ENCODE data around the gene NCKIPSD. TPM values are rescaled to one million over a fixed set of nuclear protein-coding genes. Genes with fewer than 3 reads are reported as not detected.
A peak's percentile ranks its signal among the peaks of the same experiment; 100 is the strongest.

NCKIPSD gene
- polyA plus RNA-seq, 2 donors = 7.6 to 8.2 TPM

DNA sequence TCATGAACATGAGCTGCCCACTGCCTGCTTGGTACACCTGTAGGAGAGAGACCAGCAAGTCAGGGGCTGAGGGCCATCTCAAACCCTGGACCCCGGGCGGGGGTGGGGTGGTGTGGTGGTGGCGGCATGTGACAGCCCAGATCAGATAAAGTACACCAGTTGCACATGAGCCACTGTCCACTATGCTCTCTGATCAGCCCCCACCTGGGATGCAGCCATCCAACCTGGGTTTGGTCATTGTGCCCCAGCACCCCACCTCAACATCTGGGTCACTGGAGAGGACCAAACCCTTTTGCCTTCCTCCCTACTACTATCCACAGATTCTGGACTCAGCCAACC is 3.0 kb upstream of the NCKIPSD start:
- H3K4me1 ChIP-seq (ENCODE audit: control insufficient read depth in 2 of 2, insufficient read depth in 2 of 2, low read length in 1 of 2) = peaks cover 2 to 9% of the 10 kb centered on the region in 2 donors
- WGBS, 2 donors = 87% methylated on average over 3 of the region's 3 CpGs

DNA sequence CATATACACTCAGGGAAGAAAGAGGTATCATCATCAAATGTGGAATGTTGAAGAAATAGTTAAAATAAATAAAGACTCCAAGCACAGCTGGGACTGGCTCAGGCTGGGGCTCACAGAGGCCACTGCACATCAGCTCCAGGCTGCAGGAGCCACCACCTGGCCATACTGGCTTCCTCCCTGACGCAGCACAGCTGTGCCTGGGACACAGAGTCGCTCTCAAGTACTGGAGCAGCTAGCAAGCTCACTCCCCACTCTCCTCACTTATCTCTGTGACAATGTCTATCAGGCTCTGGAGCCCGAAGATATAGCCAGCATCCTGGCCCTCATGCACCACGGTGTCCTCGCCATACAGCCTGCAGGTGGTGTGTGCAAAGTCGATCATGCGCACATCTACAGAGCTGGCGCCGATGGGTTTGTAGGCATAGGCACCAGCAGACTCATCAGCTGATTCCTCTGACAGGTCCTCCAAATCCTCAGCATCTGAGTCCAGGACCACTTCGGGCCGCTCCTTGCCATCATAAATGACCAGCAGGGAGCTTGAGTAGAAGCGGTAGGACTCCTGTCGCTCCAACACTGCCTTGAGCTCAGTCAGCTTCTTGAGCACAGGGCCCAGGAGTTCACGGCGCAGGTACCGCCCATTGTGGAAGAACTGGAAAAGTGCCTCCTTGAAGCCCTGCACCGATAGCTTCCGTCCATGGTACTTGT is 2.5 kb upstream of the NCKIPSD start:
- Histone ChIP-seq H3K27ac (ENCODE audit: low read depth in 2 of 2, low read length in 1 of 2) (no peak overlapping the region), H3K4me1 (ENCODE audit: control insufficient read depth in 2 of 2, insufficient read depth in 2 of 2, low read length in 1 of 2) (peaks cover 2 to 9% of the 10 kb centered on the region in 2 donors), H3K27me3 (ENCODE audit: control insufficient read depth in 1 of 2, insufficient read depth in 2 of 2, low read length in 2 of 2) (no peaks in the 10 kb centered on the region), H3K9me3 (ENCODE audit: control insufficient read depth in 2 of 2, insufficient read depth in 1 of 2, low read depth in 1 of 2, low read length in 1 of 2) (no peaks in the 10 kb centered on the region), H3K36me3 (ENCODE audit: control insufficient read depth in 2 of 2, insufficient read depth in 2 of 2, low read length in 1 of 2) (peaks cover 12 to 38% of the 10 kb centered on the region in 2 donors), H3K4me3 (ENCODE audit: low read depth in 1 of 2, low read length in 2 of 2) (no peak overlapping the region)
- 80 to 81% methylated on average over 18 of the region's 18 CpGs for WGBS, 2 donors

More for the DNA sequence above, 3.0 kb upstream of the NCKIPSD start:
- peaks cover 12 to 42% of the 10 kb centered on the region in 2 donors for H3K36me3 ChIP-seq (ENCODE audit: control insufficient read depth in 2 of 2, insufficient read depth in 2 of 2, low read length in 1 of 2)
- no peaks in the 10 kb centered on the region for H3K27me3 ChIP-seq (ENCODE audit: control insufficient read depth in 1 of 2, insufficient read depth in 2 of 2, low read length in 2 of 2)
- H3K9me3 ChIP-seq (ENCODE audit: control insufficient read depth in 2 of 2, insufficient read depth in 1 of 2, low read depth in 1 of 2, low read length in 1 of 2) = no peaks in the 10 kb centered on the region
- H3K4me3 ChIP-seq (ENCODE audit: low read depth in 1 of 2, low read length in 2 of 2) = no peak overlapping the region
- no peak overlapping the region for H3K27ac ChIP-seq (ENCODE audit: low read depth in 2 of 2, low read length in 1 of 2)

DNA sequence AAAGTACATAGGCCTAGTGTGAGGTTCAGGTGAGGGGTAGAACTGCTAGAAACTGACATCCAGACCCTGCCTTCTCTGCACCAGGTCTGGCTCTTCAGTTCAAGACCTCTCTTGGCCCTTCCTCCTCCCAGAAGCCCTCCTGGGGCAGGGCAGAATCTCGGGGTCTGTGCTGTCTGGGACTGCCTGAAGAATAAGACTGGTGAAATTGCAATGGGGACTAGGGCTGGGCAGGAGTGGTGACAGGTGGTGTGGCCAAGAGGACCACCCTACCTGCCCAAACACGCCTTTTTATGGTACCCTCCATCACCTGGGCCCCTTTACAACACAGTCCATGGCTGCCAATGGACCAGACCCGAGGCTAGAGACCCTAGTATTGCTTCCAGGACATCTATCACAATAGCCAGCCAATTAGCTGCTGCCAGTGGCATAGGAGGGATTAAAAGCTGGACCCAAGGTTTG is 1.5 kb upstream of the NCKIPSD start:
- H3K4me1 ChIP-seq (ENCODE audit: control insufficient read depth in 2 of 2, insufficient read depth in 2 of 2, low read length in 1 of 2) = peaks cover 2 to 9% of the 10 kb centered on the region in 2 donors
- WGBS, 2 donors = 43 to 51% methylated on average over 3 of the region's 3 CpGs
- H3K36me3 ChIP-seq (ENCODE audit: control insufficient read depth in 2 of 2, insufficient read depth in 2 of 2, low read length in 1 of 2) = peaks cover 8 to 34% of the 10 kb centered on the region in 2 donors
- H3K27ac ChIP-seq (ENCODE audit: low read depth in 2 of 2, low read length in 1 of 2) = no peak overlapping the region
- H3K9me3 ChIP-seq (ENCODE audit: control insufficient read depth in 2 of 2, insufficient read depth in 1 of 2, low read depth in 1 of 2, low read length in 1 of 2) = no peaks in the 10 kb centered on the region
- no peaks in the 10 kb centered on the region for H3K27me3 ChIP-seq (ENCODE audit: control insufficient read depth in 1 of 2, insufficient read depth in 2 of 2, low read length in 2 of 2)
- H3K4me3 ChIP-seq (ENCODE audit: low read depth in 1 of 2, low read length in 2 of 2) = no peak overlapping the region

DNA sequence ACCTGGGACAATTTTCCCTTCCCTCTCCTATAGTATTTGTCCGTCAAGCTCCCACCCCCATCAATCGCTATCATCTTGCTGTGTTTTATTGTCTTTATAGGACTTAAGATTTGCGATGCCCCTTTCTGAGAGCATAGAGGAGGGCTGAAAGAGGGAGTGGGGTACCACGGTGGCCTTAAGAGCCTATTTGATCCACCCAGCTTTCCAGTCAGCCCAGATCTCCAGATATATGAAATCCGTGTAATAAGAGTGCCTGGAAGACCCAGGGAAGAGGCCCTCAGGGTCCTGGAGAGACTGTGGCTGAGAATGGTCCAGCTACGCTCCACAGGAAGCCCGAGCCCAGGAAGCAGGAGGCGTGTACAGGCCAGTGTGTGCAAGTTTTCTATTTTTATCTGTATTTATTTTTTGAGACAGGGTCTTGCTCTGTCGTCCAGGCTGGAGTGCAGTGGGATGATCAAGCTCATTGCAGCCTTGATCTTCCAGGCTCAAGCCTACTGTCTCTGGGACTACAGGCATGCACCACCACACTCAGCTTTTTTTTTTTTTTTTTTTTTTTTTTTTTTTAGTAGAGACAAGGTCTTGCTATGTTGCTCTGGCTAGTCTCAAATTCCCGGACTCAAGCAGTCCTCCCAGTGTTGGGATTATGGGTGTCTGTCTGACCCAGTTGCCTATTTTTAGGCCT is 964 bp upstream of the NCKIPSD start:
- H3K4me3 ChIP-seq (ENCODE audit: low read depth in 1 of 2, low read length in 2 of 2) = no peak overlapping the region
- 42 to 59% methylated on average over 10 of the region's 10 CpGs for WGBS, 2 donors
- peaks cover 8 to 39% of the 10 kb centered on the region in 2 donors for H3K36me3 ChIP-seq (ENCODE audit: control insufficient read depth in 2 of 2, insufficient read depth in 2 of 2, low read length in 1 of 2)

DNA sequence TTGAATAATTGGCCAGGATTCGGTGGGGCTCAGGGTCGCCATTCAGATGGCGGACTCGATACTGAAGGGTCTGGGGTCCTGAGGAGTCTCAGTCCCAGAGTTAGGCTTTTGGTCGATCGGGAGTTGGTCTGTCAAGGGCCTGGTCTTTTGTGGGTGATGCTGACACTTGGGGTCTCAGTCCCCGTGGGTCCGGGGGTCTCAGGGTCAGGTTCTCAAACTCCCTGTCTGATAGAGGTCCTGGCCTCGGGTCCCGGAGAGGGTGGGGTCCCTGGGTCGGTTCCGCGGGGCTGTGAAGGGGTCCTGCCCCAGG is 467 bp downstream of the NCKIPSD start:
- Histone ChIP-seq H3K36me3 (ENCODE audit: control insufficient read depth in 2 of 2, insufficient read depth in 2 of 2, low read length in 1 of 2) (peaks cover 10 to 44% of the 10 kb centered on the region in 2 donors), H3K4me3 (ENCODE audit: low read depth in 1 of 2, low read length in 2 of 2) (peak overlapping the region; percentile 62 to 86), H3K9me3 (ENCODE audit: control insufficient read depth in 2 of 2, insufficient read depth in 1 of 2, low read depth in 1 of 2, low read length in 1 of 2) (no peaks in the 10 kb centered on the region), H3K27me3 (ENCODE audit: control insufficient read depth in 1 of 2, insufficient read depth in 2 of 2, low read length in 2 of 2) (no peaks in the 10 kb centered on the region), H3K4me1 (ENCODE audit: control insufficient read depth in 2 of 2, insufficient read depth in 2 of 2, low read length in 1 of 2) (peaks cover 2 to 9% of the 10 kb centered on the region in 2 donors), H3K27ac (ENCODE audit: low read depth in 2 of 2, low read length in 1 of 2) (peak overlapping the region; percentile 90 to 95)
- WGBS, 2 donors = 11 to 12% methylated on average over 13 of the region's 13 CpGs

More for the DNA sequence above, 964 bp upstream of the NCKIPSD start:
- H3K27me3 ChIP-seq (ENCODE audit: control insufficient read depth in 1 of 2, insufficient read depth in 2 of 2, low read length in 2 of 2) = no peaks in the 10 kb centered on the region
- H3K9me3 ChIP-seq (ENCODE audit: control insufficient read depth in 2 of 2, insufficient read depth in 1 of 2, low read depth in 1 of 2, low read length in 1 of 2) = no peaks in the 10 kb centered on the region
- H3K4me1 ChIP-seq (ENCODE audit: control insufficient read depth in 2 of 2, insufficient read depth in 2 of 2, low read length in 1 of 2) = peaks cover 2 to 9% of the 10 kb centered on the region in 2 donors
- H3K27ac ChIP-seq (ENCODE audit: low read depth in 2 of 2, low read length in 1 of 2) = no peak overlapping the region

DNA sequence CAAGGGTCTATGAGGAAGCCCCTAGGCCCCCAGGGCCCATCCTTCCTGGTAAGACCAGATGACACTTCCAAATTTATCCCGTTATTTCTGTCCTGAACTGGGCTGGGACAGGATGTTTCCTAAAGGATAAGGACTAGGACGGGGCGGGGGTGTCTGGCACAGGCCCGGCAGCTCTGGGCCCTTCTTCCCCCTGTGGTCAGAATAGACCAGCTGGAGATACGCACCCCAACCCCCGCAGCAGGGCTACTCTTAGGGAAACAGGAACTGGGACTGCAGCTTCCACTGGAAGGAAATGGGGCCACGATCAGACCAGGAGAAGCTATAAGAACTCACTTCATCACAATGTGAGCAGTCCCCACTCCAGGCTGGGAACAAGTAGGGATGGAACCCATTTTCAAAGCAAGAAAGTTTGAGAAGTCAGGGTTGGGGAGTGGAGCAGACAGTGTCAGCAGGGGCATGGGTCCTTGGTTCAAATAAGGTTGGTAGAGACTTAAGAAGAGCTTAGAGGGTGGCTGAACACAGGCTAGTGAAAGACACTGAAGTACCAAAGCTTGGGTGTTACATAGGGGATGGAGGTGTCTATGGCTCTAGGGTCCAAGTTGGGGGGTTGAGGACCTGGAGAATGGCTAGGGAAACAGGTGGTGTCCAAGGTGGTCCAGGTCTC is 1.1 kb downstream of the NCKIPSD start:
- H3K36me3 ChIP-seq (ENCODE audit: control insufficient read depth in 2 of 2, insufficient read depth in 2 of 2, low read length in 1 of 2) = peaks cover 10 to 48% of the 10 kb centered on the region in 2 donors
- H3K4me1 ChIP-seq (ENCODE audit: control insufficient read depth in 2 of 2, insufficient read depth in 2 of 2, low read length in 1 of 2) = peaks cover 2 to 9% of the 10 kb centered on the region in 2 donors
- no peak overlapping the region for H3K27ac ChIP-seq (ENCODE audit: low read depth in 2 of 2, low read length in 1 of 2)

DNA sequence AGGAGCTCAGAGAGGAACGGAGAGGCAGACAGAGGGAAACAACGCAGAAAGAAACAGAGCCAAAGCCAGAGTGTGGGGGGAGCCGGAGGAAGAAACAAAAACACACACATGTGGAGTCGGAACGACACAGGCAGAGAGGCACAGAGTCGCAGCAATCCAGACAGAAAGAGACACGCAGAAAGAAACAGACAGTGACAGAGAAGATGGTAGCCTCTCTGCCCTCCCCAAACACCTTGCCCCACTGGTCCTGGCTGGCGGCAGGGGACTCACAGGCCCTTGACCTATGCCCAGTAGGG is 1.7 kb downstream of the NCKIPSD start:
- Histone ChIP-seq H3K27me3 (ENCODE audit: control insufficient read depth in 1 of 2, insufficient read depth in 2 of 2, low read length in 2 of 2) (no peaks in the 10 kb centered on the region), H3K4me1 (ENCODE audit: control insufficient read depth in 2 of 2, insufficient read depth in 2 of 2, low read length in 1 of 2) (peaks cover 2 to 9% of the 10 kb centered on the region in 2 donors), H3K36me3 (ENCODE audit: control insufficient read depth in 2 of 2, insufficient read depth in 2 of 2, low read length in 1 of 2) (peaks cover 10 to 47% of the 10 kb centered on the region in 2 donors), H3K27ac (ENCODE audit: low read depth in 2 of 2, low read length in 1 of 2) (no peak overlapping the region), H3K4me3 (ENCODE audit: low read depth in 1 of 2, low read length in 2 of 2) (no peak overlapping the region), H3K9me3 (ENCODE audit: control insufficient read depth in 2 of 2, insufficient read depth in 1 of 2, low read depth in 1 of 2, low read length in 1 of 2) (no peaks in the 10 kb centered on the region)
- WGBS, 2 donors = 72% methylated on average over 8 of the region's 8 CpGs

More for the DNA sequence above, 1.1 kb downstream of the NCKIPSD start:
- Histone ChIP-seq H3K27me3 (ENCODE audit: control insufficient read depth in 1 of 2, insufficient read depth in 2 of 2, low read length in 2 of 2) (no peaks in the 10 kb centered on the region), H3K9me3 (ENCODE audit: control insufficient read depth in 2 of 2, insufficient read depth in 1 of 2, low read depth in 1 of 2, low read length in 1 of 2) (no peaks in the 10 kb centered on the region), H3K4me3 (ENCODE audit: low read depth in 1 of 2, low read length in 2 of 2) (peak overlapping the region in 1 of 2 donors; percentile 62)
- 47 to 57% methylated on average over 7 of the region's 7 CpGs for WGBS, 2 donors

DNA sequence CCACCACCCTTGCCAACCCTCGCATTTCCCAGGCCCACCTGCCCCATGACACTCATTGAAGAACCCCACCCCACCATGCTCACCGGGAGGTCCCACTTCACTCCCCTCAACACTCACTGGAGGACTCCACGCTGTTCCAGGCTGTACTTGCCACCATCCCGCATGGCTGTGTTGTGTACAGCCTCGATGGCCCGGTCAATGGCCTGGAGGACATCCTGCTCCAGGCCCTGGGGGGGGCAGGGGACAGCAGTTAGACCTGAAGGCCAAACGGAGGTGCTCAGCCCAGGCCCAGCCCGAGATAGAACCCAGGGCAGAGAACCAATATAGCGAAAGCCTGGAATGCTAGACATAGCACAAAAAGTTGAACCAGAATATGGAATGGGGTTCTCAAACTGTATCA is 2.9 kb downstream of the NCKIPSD start:
- peaks cover 2 to 9% of the 10 kb centered on the region in 2 donors for H3K4me1 ChIP-seq (ENCODE audit: control insufficient read depth in 2 of 2, insufficient read depth in 2 of 2, low read length in 1 of 2)
- WGBS, 2 donors = 90 to 92% methylated on average over 9 of the region's 9 CpGs
- H3K4me3 ChIP-seq (ENCODE audit: low read depth in 1 of 2, low read length in 2 of 2) = no peak overlapping the region
- H3K36me3 ChIP-seq (ENCODE audit: control insufficient read depth in 2 of 2, insufficient read depth in 2 of 2, low read length in 1 of 2) = peaks cover 7 to 48% of the 10 kb centered on the region in 2 donors
- no peaks in the 10 kb centered on the region for H3K27me3 ChIP-seq (ENCODE audit: control insufficient read depth in 1 of 2, insufficient read depth in 2 of 2, low read length in 2 of 2)
- H3K9me3 ChIP-seq (ENCODE audit: control insufficient read depth in 2 of 2, insufficient read depth in 1 of 2, low read depth in 1 of 2, low read length in 1 of 2) = no peaks in the 10 kb centered on the region
- no peak overlapping the region for H3K27ac ChIP-seq (ENCODE audit: low read depth in 2 of 2, low read length in 1 of 2)

DNA sequence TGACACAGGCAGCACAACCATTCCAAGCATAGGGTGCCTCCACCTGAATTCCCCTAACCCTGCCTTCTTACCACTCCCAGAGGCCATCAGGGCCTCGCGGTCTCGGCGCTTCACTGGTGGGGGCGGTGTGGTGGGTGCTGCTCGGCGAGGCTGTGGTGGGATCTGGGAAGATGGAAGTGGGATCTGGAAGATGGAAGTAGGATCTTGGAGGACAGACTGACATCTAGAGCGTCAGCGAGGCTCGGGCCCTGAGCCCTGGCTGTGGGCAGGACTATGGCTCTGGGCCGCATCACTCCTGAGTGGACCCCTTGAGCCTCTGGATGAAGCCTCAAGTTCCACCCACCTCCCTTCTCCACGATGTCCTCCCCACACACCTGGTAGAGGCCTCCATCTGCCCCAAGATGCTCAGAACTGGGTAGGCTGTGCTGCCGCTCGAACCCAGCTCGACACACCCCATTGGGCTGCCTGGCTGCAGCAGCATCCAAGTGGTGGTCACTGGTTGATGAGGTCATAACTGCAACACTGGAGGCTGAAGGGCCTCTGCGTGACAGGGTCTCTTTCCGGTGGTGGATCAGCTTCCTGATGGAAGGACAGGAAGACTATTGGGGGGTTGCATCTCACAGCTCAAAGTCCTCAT is 3.6 kb downstream of the NCKIPSD start:
- Histone ChIP-seq H3K4me3 (ENCODE audit: low read depth in 1 of 2, low read length in 2 of 2) (no peak overlapping the region), H3K27ac (ENCODE audit: low read depth in 2 of 2, low read length in 1 of 2) (no peak overlapping the region), H3K4me1 (ENCODE audit: control insufficient read depth in 2 of 2, insufficient read depth in 2 of 2, low read length in 1 of 2) (peaks cover 2 to 9% of the 10 kb centered on the region in 2 donors), H3K36me3 (ENCODE audit: control insufficient read depth in 2 of 2, insufficient read depth in 2 of 2, low read length in 1 of 2) (peaks cover 7 to 45% of the 10 kb centered on the region in 2 donors), H3K9me3 (ENCODE audit: control insufficient read depth in 2 of 2, insufficient read depth in 1 of 2, low read depth in 1 of 2, low read length in 1 of 2) (no peaks in the 10 kb centered on the region), H3K27me3 (ENCODE audit: control insufficient read depth in 1 of 2, insufficient read depth in 2 of 2, low read length in 2 of 2) (no peaks in the 10 kb centered on the region)
- 96% methylated on average over 17 of the region's 17 CpGs for WGBS, 2 donors
